ENCODE results near the gene PPP1R9B.

Gene PPP1R9B

GRCh38 chr17:50167371-50167770 is 16.9 kb upstream of the PPP1R9B start:
- no peak for DNase-seq (ENCODE audit: low read depth)
- TF ChIP-seq, protein P1, sequence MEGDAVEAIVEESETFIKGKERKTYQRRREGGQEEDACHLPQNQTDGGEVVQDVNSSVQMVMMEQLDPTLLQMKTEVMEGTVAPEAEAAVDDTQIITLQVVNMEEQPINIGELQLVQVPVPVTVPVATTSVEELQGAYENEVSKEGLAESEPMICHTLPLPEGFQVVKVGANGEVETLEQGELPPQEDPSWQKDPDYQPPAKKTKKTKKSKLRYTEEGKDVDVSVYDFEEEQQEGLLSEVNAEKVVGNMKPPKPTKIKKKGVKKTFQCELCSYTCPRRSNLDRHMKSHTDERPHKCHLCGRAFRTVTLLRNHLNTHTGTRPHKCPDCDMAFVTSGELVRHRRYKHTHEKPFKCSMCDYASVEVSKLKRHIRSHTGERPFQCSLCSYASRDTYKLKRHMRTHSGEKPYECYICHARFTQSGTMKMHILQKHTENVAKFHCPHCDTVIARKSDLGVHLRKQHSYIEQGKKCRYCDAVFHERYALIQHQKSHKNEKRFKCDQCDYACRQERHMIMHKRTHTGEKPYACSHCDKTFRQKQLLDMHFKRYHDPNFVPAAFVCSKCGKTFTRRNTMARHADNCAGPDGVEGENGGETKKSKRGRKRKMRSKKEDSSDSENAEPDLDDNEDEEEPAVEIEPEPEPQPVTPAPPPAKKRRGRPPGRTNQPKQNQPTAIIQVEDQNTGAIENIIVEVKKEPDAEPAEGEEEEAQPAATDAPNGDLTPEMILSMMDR (conservative IDR thresholded peaks at IDR 0.05; ENCODE audit: low read depth, low read length): no peak
- no peak overlapping the region for H3K4me3 ChIP-seq (ENCODE audit: low read depth, low read length)

- TF ChIP-seq, protein P1 (conservative IDR thresholded peaks at IDR 0.05; ENCODE audit: low read depth, low read length): no peak
- DNase-seq (ENCODE audit: low read depth): no peak
- H3K4me3 ChIP-seq (ENCODE audit: low read depth, low read length): no peak overlapping the region
These were observed 16.2 kb upstream of the PPP1R9B start for GRCh38 chr17:50166518-50167181.

GRCh38 chr17:50165867-50166517 is 15.5 kb upstream of the PPP1R9B start, which contains the start of gene SGCA:
Gene SGCA (plus strand): TSS chr17:50166005. CDS start chr17:50166041, 36 bp downstream.
- TF ChIP-seq, protein P1 (conservative IDR thresholded peaks at IDR 0.05; ENCODE audit: low read depth, low read length): no peak
- H3K4me3 ChIP-seq (ENCODE audit: low read depth, low read length): no peak within 1 kb of the TSS

GRCh38 chr17:50165466-50165865 is 15.0 kb upstream of the PPP1R9B start:
- H3K4me3 ChIP-seq (ENCODE audit: low read depth, low read length): no peak overlapping the region
- DNase-seq (ENCODE audit: low read depth): no peak
- TF ChIP-seq, protein P1 (conservative IDR thresholded peaks at IDR 0.05; ENCODE audit: low read depth, low read length): no peak

More at GRCh38 chr17:50165867-50166517, 15.5 kb upstream of the PPP1R9B start, which contains the start of gene SGCA:
- no peak for DNase-seq (ENCODE audit: low read depth)

DNA sequence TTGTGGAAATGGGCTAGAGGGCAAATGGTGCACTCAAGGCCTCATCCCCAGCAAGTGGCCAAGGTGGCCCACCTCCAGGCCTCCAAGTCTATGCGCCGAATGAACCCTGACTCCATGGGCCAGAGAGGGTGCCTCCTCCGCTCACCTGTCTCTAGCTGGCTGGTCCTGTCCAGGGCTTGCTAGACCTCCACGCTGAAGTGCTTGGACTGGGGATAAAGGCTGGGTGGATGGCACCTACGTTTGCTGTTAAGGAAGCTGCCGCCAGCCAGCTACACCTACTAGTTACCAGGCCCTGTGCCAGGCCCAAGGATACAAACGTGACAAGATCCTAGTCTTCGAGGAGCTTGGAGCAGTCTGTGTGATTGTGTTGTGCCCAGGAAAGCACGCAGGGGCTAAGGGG is 14.6 kb upstream of the PPP1R9B start:
- H3K4me3 ChIP-seq (ENCODE audit: low read depth, low read length): no peak overlapping the region
- DNase-seq (ENCODE audit: low read depth): no peak
- TF ChIP-seq, protein P1 (conservative IDR thresholded peaks at IDR 0.05; ENCODE audit: low read depth, low read length): no peak

DNA sequence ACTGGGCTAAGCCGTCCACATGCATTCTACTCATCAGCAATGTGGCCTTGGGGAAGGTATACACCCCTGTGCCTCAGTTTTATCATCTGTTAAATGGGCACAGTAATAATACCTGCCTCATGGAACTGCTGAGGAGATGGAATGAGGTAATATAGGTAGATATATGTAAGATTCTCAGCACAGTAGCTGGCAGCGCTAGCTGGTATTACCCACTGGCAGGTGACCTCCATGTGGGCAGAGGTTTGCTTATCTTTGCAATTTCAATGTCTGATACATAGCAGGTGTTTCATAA is 14.2 kb upstream of the PPP1R9B start:
- no peak overlapping the region for H3K4me3 ChIP-seq (ENCODE audit: low read depth, low read length)
- no peak for DNase-seq (ENCODE audit: low read depth)
- TF ChIP-seq, protein P1 (conservative IDR thresholded peaks at IDR 0.05; ENCODE audit: low read depth, low read length): no peak
